ENCODE data around the gene MUC2.

DNA sequence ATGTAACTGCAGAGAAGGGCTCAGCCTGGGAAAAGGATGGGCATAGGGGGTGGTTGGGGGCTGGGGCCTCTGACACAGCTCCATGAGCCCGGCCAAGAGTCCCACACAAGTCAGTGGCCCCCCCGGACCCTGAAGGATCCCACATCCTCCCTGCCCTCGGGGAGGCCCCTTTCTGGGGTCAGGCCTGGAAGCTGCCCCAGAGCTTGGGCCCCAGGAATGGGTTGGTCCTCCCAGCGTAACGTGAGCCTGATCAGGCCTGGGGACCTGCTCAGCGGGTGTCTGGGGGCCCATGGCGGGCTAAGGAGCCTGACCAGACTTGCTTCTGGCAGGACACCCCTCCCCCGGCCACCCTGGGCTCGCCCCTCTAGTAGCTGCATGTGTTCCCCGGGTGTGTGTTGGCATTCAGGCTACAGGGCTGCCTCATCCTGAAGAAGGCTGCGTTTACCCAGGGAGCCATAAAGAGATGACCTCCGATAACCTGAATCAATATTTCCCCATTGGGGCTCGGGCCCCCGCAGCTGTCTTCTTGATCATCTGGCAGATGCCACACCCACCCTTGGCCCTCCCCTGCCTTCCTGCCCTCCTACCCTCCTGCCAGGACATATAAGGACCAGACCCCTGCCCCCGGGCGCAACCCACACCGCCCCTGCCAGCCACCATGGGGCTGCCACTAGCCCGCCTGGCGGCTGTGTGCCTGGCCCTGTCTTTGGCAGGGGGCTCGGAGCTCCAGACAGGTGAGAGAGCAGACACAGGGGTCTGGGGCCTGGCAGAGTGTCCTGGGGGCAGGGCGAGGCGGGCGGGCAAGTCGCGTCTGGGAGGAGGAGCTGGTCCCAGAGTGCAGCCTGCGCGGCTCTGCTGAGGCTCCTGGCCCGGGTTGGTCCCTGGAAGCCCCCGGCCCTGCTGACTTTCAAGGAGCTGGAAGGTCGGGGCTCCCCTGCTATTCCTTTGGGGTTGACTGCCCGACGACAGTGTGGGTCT lies at the start of gene MUC2:
- TF ChIP-seq JUND (IDR thresholded peaks at IDR 0.05; ENCODE audit: borderline replicate concordance, low read depth, low read length): no peak
- TF ChIP-seq JUND (tag; IDR thresholded peaks at IDR 0.05; ENCODE audit: borderline replicate concordance, low read depth, low read length): no peak
- TF ChIP-seq NR2C2 (CRISPR knock-in tag; IDR thresholded peaks at IDR 0.05): no peak
- TF ChIP-seq NR2C2 (tag; IDR thresholded peaks at IDR 0.05): no peak
- no peak for TF ChIP-seq ZFP1 (CRISPR knock-in tag; IDR thresholded peaks at IDR 0.05)
- TF ChIP-seq ZNF274 (IDR thresholded peaks at IDR 0.05; ENCODE audit: borderline replicate concordance, low read depth, low read length): no peak
